Measurements from ENCODE around the gene PADI1.

Gene PADI1

DNA sequence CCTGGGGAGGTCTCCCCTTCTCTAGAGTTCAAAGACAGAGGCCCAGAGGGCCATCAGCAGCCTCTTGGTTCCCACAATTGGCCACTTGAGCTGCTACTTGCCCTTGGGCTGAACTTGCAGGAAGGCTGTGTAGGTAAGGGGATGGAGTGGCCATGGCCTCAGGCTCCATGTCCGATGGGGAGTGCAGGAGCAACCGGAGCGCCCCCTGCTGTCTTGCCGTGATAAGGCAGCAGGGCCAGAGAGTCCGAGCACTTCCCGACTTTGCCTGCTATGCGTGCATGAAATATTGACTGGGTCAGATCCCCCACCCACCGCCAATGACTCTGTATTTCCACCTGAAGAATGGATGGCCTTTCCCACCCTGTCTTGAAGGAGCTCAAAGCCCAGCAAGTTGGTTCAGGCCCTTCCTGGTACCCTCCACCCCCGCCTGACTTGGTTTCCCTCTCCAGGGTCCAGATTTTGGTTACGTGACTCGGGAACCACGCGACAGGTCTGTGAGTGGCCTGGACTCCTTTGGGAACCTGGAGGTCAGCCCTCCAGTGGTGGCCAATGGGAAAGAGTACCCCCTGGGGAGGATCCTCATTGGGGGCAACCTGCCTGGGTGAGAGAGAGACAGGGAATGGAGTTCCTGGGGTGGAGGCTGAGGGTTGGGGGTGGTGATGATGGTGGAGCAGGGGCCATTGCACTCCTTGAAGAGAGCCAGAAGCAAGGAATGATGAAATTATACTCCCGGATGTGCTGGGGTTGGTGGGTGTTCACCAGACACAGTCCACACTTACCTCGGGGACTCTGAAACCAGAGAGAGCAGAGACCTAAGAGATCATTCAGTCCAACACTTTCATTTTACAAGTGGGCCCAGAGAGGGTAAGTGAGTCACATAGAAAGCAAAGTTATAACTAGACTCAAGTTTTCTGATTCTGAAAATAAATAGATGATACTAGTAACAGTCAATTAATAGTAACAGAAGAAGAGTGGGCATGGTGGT, 69.5 kb downstream of the PADI1 start:
- DNase-seq = no peak

DNA sequence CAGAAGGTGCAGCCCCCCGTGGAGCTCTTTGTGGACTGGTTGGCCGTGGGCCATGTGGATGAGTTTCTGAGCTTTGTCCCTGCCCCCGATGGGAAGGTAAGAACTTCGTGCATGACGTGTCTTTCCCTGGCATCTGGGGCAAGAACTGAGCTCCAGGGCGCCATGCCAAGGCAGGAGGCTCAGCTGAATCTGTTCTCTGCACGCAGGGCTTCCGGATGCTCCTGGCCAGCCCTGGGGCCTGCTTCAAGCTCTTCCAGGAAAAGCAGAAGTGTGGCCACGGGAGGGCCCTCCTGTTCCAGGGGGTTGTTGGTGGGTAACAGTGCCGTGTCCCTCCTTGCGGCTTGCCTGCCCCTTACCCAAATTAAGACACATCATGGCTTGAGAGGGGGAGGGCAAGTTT, 71.6 kb downstream of the PADI1 start:
- no peak for DNase-seq

GRCh38 chr1:17277511-17278159, 72.7 kb downstream of the PADI1 start:
- no peak for DNase-seq

GRCh38 chr1:17278996-17279830, 74.3 kb downstream of the PADI1 start:
- DNase-seq = no peak

DNA sequence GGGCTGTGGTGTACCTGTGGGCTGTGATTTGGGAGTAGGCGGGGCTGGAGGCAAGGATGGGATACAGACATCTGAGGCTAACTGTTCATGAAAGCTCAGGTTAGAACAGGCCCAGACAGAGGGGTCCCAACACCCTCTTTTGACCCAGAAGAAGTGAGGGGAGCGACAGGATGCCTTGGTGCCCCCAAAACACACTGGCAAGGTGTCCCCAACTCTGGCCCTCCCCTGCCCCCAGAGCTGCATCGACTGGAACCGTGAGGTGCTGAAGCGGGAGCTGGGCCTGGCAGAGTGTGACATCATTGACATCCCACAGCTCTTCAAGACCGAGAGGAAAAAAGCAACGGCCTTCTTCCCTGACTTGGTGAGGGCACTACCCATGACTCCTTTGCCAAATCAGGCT, 75.5 kb downstream of the PADI1 start:
- no peak for DNase-seq

- no peak for DNase-seq
Measured at GRCh38 chr1:17280894-17281293, 76.0 kb downstream of the PADI1 start.

DNA sequence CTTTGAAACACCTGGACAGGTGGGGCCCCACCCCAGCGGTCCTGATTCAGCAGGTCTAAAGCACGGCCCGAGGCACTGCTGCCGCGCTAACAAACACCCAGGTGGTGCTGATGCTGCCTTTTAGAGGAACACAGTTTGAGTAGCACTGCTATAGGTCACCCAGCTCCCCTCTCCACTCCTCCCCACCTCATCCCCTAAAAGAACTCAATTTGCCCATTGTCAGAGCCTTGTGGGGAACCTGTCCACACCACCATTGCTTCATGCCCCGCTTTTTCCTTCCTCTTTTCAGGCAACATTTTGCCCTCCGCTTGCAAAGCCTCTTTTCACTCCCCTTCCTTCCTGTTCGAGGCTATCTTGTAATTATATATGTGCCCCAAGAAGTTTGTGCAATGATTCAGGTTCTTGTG, 76.8 kb downstream of the PADI1 start:
- DNase-seq = no peak

GRCh38 chr1:17282836-17283235, 77.9 kb downstream of the PADI1 start:
- DNase-seq = no peak

GRCh38 chr1:17286646-17287045, 81.7 kb downstream of the PADI1 start:
- no peak for DNase-seq

DNA sequence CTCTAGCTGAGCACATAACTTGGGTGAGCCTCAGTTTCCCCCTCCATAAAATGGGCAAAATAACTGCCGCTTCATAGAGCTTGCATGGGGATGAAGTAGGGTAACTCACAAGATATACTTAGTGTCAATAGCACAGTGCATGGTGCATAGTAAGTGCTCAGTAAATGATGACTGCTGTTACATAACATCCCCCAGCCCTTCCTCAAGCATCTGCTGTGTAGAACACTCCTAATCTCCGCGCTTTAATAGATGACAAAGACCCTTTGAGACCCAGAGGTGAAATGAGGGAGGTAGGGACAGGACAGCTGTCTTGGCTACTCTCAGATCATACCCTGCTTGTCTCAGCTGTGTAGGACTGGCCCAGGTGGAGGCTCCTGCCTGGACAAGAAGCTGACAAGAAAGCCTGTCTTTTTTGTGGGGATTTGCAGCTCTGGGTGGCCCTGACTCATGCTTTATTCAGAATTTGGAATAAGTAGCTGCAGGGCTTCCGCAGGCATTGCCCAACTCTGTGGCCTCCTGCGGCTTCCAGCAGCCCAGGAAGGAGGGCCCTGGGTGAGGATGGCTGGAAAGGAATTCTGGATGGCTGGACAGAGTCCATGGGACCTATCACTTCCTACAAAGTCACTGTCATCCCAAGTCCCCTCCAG, 82.3 kb downstream of the PADI1 start:
- DNase-seq = no peak

DNA sequence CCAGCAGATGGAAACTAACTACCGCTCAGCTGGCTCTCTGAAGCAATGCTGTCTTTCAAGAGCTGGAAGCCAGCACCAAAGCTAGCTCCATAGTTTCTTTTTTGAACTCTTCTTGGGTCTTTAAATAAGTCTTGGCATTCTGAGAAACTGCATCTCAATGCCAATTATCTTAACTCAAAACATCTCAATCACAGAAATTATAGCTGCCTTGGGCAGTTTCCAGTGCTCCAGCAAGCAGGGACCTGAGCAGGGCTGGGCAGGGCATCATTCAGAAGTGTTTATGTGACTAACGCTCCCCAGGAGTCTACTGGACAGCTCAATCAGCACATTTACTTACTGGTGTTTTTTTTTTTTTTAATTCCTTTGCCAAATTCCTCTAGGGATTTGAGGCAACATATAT, 84.8 kb downstream of the PADI1 start:
- DNase-seq = no peak

DNA sequence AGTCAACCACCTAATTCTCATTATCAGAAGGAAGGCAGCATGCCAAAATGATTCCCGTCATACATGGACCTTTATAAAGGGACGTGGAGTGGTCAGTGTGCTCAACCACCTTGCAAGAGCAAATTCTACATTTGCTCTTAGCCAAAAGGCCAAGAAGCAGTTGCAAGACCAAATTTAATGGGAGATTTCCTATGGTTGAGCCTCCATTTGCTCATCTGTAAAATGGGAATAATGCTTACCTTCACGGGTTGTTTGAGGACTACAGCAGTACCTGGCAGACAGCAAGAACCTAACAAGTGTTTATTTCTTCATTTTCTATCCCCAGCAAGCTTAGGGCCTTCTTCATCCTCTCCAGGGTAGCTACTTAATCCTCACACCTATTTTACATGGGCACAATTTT, 85.6 kb downstream of the PADI1 start:
- no peak for DNase-seq

- no peak for DNase-seq
Measured at GRCh38 chr1:17292299-17293160, 87.6 kb downstream of the PADI1 start.

DNA sequence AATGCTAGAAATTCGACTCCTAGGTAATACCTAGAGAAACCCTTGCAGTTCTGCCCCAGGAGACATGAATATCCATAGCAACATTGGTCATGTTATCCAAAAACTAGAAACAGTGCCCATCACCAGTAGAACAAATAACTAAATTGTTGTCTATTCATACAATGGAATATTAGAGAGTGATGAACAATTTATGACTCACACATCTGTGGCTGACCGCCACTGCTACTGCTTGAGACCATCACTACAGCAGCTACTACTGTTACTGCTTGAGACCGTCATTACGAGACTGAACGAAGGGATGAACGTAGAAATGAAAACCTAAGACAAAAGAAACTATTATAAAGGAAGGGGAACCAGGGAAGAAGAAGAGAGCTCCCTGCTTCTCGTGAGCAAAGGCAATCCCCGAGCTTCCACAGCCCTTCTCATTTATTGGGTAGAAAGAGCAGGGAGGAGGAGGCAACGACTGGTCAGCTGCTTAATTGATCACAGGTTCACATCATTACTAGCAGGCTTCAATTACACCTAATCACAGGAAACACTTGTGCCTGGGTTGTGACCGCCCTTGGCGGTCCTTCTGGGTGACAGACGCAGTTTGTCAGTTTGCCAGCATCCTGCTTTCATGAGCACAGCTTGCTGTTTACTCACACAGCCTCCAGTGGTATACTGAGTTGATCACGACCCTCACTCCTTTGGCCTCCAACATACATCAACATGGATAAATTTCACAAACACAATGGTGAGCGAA, 88.9 kb downstream of the PADI1 start:
- no peak for DNase-seq

- no peak for DNase-seq
Measured at GRCh38 chr1:17295292-17295691, 90.4 kb downstream of the PADI1 start.
